ENCODE results near the gene FGFR2. TPM values are rescaled to one million over a fixed set of nuclear protein-coding genes. Genes with fewer than 3 reads are reported as not detected.

Gene FGFR2
- total and polyA plus RNA-seq, 11 donors, result 0.13 to 4.1 (median 0.35) TPM; not detected in 1

- DNase-seq, result no peak
- no peak for TF ChIP-seq CTCF (IDR thresholded peaks at IDR 0.05)
- no peak for TF ChIP-seq POLR2A (IDR thresholded peaks at IDR 0.05)
- Histone ChIP-seq H3K9me3 (no peaks in the 10 kb centered on the region), H3K27ac (peak overlapping the region in 1 of 12 donors; percentile 26), H3K4me3 (no peak overlapping the region), H3K4me1 (peaks cover 0 to 6% (median 1%) of the 10 kb centered on the region in 12 donors), H3K36me3 (no peaks in the 10 kb centered on the region), H3K27me3 (peaks cover 8 to 35% (median 19%) of the 10 kb centered on the region in 9 donors)
- ATAC-seq, result no peak
- WGBS, 4 donors, result 82 to 89% (median 86%) methylated on average over 18 of the region's 18 CpGs
- intact Hi-C loops (cut with DNase I), result no loop called here
Observed at GRCh38 chr10:121592155-121592890, 5.9 kb downstream of the FGFR2 start.

- WGBS, 4 donors, result 84 to 93% (median 84%) methylated on average over 6 of the region's 6 CpGs
- no peak overlapping the region for H3K4me3 ChIP-seq
- no peak overlapping the region for H3K27ac ChIP-seq
- TF ChIP-seq POLR2A (IDR thresholded peaks at IDR 0.05) (no peak), CTCF (IDR thresholded peaks at IDR 0.05) (no peak)
- DNase-seq (no peak), ATAC-seq (no peak)
- H3K27me3 ChIP-seq, result peaks cover 3 to 24% (median 14%) of the 10 kb centered on the region in 9 donors
- H3K9me3 ChIP-seq, result no peaks in the 10 kb centered on the region
- no peaks in the 10 kb centered on the region for H3K4me1 ChIP-seq
- H3K36me3 ChIP-seq, result no peaks in the 10 kb centered on the region
- intact Hi-C loops (cut with DNase I), result no loop called here
Observed at GRCh38 chr10:121591186-121591585, 7.1 kb downstream of the FGFR2 start.

DNA sequence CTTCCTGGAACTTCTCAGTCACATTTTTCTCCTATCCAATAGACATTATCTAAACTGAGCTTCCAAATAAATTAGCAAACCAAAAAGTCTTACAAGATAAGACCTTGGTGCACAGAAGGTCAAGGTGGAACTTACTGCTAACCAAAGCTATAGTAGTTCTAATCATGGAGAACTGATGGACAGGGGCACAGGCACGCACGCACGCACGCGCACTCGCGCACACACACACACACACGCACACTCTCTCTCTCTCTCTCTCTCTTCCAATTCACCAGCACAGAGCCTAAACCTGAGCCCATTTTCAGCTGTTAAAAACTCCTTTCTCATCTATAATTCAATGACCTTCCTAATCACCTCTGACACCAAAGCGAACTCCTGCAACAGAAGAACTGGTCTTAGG, 7.5 kb downstream of the FGFR2 start:
- ATAC-seq (no peak), DNase-seq (no peak)
- Histone ChIP-seq H3K9me3 (no peaks in the 10 kb centered on the region), H3K36me3 (no peaks in the 10 kb centered on the region), H3K4me1 (no peaks in the 10 kb centered on the region), H3K27me3 (peaks cover 2 to 20% (median 12%) of the 10 kb centered on the region in 9 donors), H3K4me3 (no peak overlapping the region), H3K27ac (no peak overlapping the region)
- WGBS, 4 donors, result 83 to 93% (median 90%) methylated on average over 9 of the region's 9 CpGs
- no peak for TF ChIP-seq POLR2A (IDR thresholded peaks at IDR 0.05)
- no peak for TF ChIP-seq CTCF (IDR thresholded peaks at IDR 0.05)
- intact Hi-C loops (cut with DNase I), result no loop called here

DNA sequence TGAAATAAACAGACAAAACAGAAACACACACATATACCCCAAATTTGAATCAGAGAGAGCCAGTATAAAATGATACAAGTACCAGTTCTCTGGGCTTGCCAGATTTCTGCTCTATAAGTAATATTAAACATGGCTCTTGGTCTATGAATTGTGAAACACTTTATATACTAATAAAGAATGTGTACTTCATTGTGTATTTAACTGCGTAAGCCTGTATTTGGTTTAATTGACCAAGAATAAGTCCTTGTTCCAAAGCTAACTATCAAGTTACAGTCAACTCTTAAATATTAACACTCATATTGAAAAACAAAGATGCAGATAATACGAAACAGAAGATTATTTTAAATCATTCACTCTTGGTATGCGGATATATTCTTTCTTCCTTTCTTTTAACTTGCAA, 8.7 kb downstream of the FGFR2 start:
- Histone ChIP-seq H3K27ac (no peak overlapping the region), H3K4me1 (no peaks in the 10 kb centered on the region), H3K9me3 (no peaks in the 10 kb centered on the region), H3K27me3 (peaks cover 0 to 17% (median 3%) of the 10 kb centered on the region in 9 donors), H3K4me3 (no peak overlapping the region), H3K36me3 (no peaks in the 10 kb centered on the region)
- intact Hi-C loops (cut with DNase I), result no loop called here
- DNase-seq (no peak), ATAC-seq (no peak)
- TF ChIP-seq CTCF (IDR thresholded peaks at IDR 0.05) (no peak), POLR2A (IDR thresholded peaks at IDR 0.05) (no peak)
- 91 to 95% (median 93%) methylated on average over 3 of the region's 3 CpGs for WGBS, 4 donors

Measured in heart left ventricle (tissue), 16 donors.